Fibroblast of villous mesenchyme (primary cell): ENCODE results near the gene BBS9. TPM values are rescaled to one million over a fixed set of nuclear protein-coding genes. Genes with fewer than 3 reads are reported as not detected.

Source experiments
- DNase-seq: peaks from one replicate; pipeline ENCODE4 v3.0.0-alpha.2; 2010; ENCODE audit warnings: low read depth
- H3K4me3 ChIP-seq: 2 replicates; pipeline ENCODE4 v1.5.1; 2011; ENCODE audit warnings: low read depth, mild to moderate bottlenecking, low read length
- CTCF ChIP-seq: IDR thresholded peaks from 2 replicates; pipeline ENCODE4 v1.5.1; 2012; ENCODE audit warnings: low read depth, mild to moderate bottlenecking, low read length; ENCODE audit not compliant: insufficient read depth
- total RNA-seq: library from RNA; depleted of rRNA; stranded (reverse); fragments of >200 nt; gene quantifications from 2 replicates; pipeline ENCODE4 v1.2.3, GENCODE V29; 2012

The BBS9 gene
- total RNA-seq, 1 donor: 20.7 TPM

GRCh38 chr7:33108554-33109004 lies 20.8 kb upstream of the BBS9 start:
- TF ChIP-seq CTCF: peak; percentile 1
- no peak for DNase-seq
- H3K4me3 ChIP-seq: peak overlapping the region; percentile 80

GRCh38 chr7:33109005-33109757 lies 20.2 kb upstream of the BBS9 start, which contains the start of gene RP9:
Gene RP9 (minus strand): TSS chr7:33109404. CDS start chr7:33109372, 32 bp downstream.
- TF ChIP-seq CTCF: peak; percentile 41

GRCh38 chr7:33109758-33110238 lies 19.6 kb upstream of the BBS9 start:
- TF ChIP-seq CTCF: no peak
- DNase-seq: no peak
- peak overlapping the region; percentile 63 for H3K4me3 ChIP-seq

More at GRCh38 chr7:33109005-33109757, 20.2 kb upstream of the BBS9 start, which contains the start of gene RP9:
- DNase-seq: peak; percentile 65
- H3K4me3 ChIP-seq: peak within 1 kb of the TSS; percentile 80

GRCh38 chr7:33111614-33112013 lies 17.8 kb upstream of the BBS9 start:
- no peak for DNase-seq
- no peak for TF ChIP-seq CTCF
- H3K4me3 ChIP-seq: no peak overlapping the region

GRCh38 chr7:33114976-33115375 lies 14.4 kb upstream of the BBS9 start:
- no peak for TF ChIP-seq CTCF

GRCh38 chr7:33118383-33118782 lies 11.0 kb upstream of the BBS9 start:
- no peak overlapping the region for H3K4me3 ChIP-seq
- TF ChIP-seq CTCF: no peak
- no peak for DNase-seq

More at GRCh38 chr7:33114976-33115375, 14.4 kb upstream of the BBS9 start:
- DNase-seq: no peak
- H3K4me3 ChIP-seq: no peak overlapping the region
